ENCODE results near the gene ARID1B. TPM values are rescaled to one million over a fixed set of nuclear protein-coding genes. Genes with fewer than 3 reads are reported as not detected.

The ARID1B gene
- total and polyA plus RNA-seq, 10 donors, result 17.7 to 223 (median 141) TPM

DNA sequence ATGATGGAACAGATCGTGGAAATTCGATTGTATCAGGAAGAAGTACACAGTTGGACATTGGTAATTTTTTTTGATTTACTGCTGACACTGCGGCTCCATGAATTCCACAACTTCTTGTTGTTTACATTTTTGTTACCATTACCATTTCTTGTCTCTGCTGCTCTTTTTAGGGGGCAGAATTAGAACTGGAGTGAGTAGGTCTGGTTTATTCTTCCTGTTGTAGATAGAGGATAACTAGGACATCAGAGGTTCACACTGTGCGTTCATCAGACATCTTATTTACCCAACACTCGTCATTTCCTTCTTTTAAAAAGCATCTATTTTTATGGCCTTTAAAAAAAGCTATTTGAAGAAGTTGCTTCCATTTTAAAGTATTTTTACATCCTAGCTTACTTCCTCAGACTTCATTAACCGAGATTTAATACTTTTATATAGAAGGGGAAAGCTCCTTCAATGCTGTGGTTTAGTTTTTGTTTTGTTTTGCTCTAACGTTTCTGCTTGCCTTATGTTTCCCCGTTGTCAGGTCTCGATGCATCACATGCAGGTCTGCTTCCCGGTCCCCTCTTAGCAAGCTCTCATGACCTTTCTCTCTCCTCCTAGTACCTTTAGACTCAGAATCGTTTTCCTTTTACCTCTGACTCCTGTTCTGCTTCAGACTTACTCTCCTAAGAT, 139.1 kb downstream of the ARID1B start:
- Histone ChIP-seq H3K27ac (peak overlapping the region in 5 of 8 donors; percentile 8 to 60 (median 42)), H3K9me3 (no peaks in the 10 kb centered on the region), H3K4me3 (no peak overlapping the region), H3K4me1 (peaks cover 17 to 80% (median 58%) of the 10 kb centered on the region in 6 donors), H3K36me3 (no peaks in the 10 kb centered on the region), H3K27me3 (replicated peaks in 1 of 7) (no peaks in the 10 kb centered on the region)
- TF ChIP-seq POLR2AphosphoS5 (IDR thresholded peaks at IDR 0.05), result no peak
- TF ChIP-seq CTCF (IDR thresholded peaks at IDR 0.05 in 8 of 11, conservative IDR thresholded peaks at IDR 0.05 in 3 of 11), result no peak
- DNase-seq, result no peak
- intact Hi-C loops (cut with DNase I; ENCODE audit: low total_unique reads), result no loop called here
- 50 to 56% (median 53%) methylated on average over 11 of the region's 11 CpGs for WGBS, 5 donors

- WGBS, 5 donors, result 72 to 82% (median 80%) methylated on average over 5 of the region's 5 CpGs
These were observed 140.0 kb downstream of the ARID1B start for GRCh38 chr6:156917213-156917612.

GRCh38 chr6:156918647-156919046, 141.5 kb downstream of the ARID1B start:
- H3K4me3 ChIP-seq, result no peak overlapping the region
- no peaks in the 10 kb centered on the region for H3K9me3 ChIP-seq
- H3K27ac ChIP-seq, result peak overlapping the region in 1 of 8 donors; percentile 28
- peaks cover 12 to 71% (median 44%) of the 10 kb centered on the region in 6 donors for H3K4me1 ChIP-seq
- intact Hi-C loops (cut with DNase I; ENCODE audit: low total_unique reads), result no loop called here
- H3K36me3 ChIP-seq, result no peaks in the 10 kb centered on the region
- no peak for TF ChIP-seq CTCF (IDR thresholded peaks at IDR 0.05 in 8 of 11, conservative IDR thresholded peaks at IDR 0.05 in 3 of 11)
- TF ChIP-seq POLR2AphosphoS5 (IDR thresholded peaks at IDR 0.05), result no peak
- TF ChIP-seq POLR2A (IDR thresholded peaks at IDR 0.05), result no peak
- 62 to 70% (median 65%) methylated on average over 7 of the region's 7 CpGs for WGBS, 5 donors
- DNase-seq, result no peak
- no peaks in the 10 kb centered on the region for H3K27me3 ChIP-seq (replicated peaks in 1 of 7)

More at GRCh38 chr6:156917213-156917612, 140.0 kb downstream of the ARID1B start:
- H3K36me3 ChIP-seq, result no peaks in the 10 kb centered on the region
- H3K4me1 ChIP-seq, result peaks cover 15 to 70% (median 51%) of the 10 kb centered on the region in 6 donors
- H3K27me3 ChIP-seq (replicated peaks in 1 of 7), result no peaks in the 10 kb centered on the region
- no peak for DNase-seq
- H3K4me3 ChIP-seq, result no peak overlapping the region
- no peak for TF ChIP-seq CTCF (IDR thresholded peaks at IDR 0.05 in 8 of 11, conservative IDR thresholded peaks at IDR 0.05 in 3 of 11)
- TF ChIP-seq POLR2A (IDR thresholded peaks at IDR 0.05), result no peak
- no peak for TF ChIP-seq POLR2AphosphoS5 (IDR thresholded peaks at IDR 0.05)
- intact Hi-C loops (cut with DNase I; ENCODE audit: low total_unique reads), result no loop called here
- no peaks in the 10 kb centered on the region for H3K9me3 ChIP-seq
- peak overlapping the region in 4 of 8 donors; percentile 1 to 43 (median 42) for H3K27ac ChIP-seq

- Histone ChIP-seq H3K27me3 (replicated peaks in 1 of 7) (no peaks in the 10 kb centered on the region), H3K36me3 (no peaks in the 10 kb centered on the region), H3K4me3 (no peak overlapping the region), H3K9me3 (no peaks in the 10 kb centered on the region), H3K4me1 (peaks cover 12 to 78% (median 46%) of the 10 kb centered on the region in 6 donors), H3K27ac (no peak overlapping the region)
- no peak for DNase-seq
- TF ChIP-seq POLR2A (IDR thresholded peaks at IDR 0.05) (no peak), POLR2AphosphoS5 (IDR thresholded peaks at IDR 0.05) (no peak), CTCF (IDR thresholded peaks at IDR 0.05 in 8 of 11, conservative IDR thresholded peaks at IDR 0.05 in 3 of 11) (no peak)
- 93 to 100% (median 98%) methylated on average over 2 of the region's 2 CpGs for WGBS, 5 donors
- intact Hi-C loops (cut with DNase I; ENCODE audit: low total_unique reads), result no loop called here
These were observed 142.2 kb downstream of the ARID1B start for GRCh38 chr6:156919370-156919769.
